Immature natural killer cell (primary cell): Measurements from ENCODE around the gene POU3F1. TPM values are rescaled to one million over a fixed set of nuclear protein-coding genes. Genes with fewer than 3 reads are reported as not detected.

Experiments
- DNase-seq, 3 donors: peaks; one replicate each; pipeline ENCODE4 v3.0.0; 2022; ENCODE audit warnings: mixed read lengths in 1 of 3
- H3K27ac Mint-ChIP-seq, 6 donors: one replicate each; pipeline ENCODE4 v1.8.0; 2020; ENCODE audit warnings: mixed read lengths in 6 of 6, mild to moderate bottlenecking in 5 of 6, inconsistent platforms in 4 of 6, moderate library complexity in 3 of 6
- H3K27me3 Mint-ChIP-seq, 3 donors: one replicate each; pipeline ENCODE4 v1.8.0; 2020 to 2021; ENCODE audit warnings: low read depth in 3 of 3, mild to moderate bottlenecking in 3 of 3, mixed read lengths in 3 of 3, moderate library complexity in 3 of 3, inconsistent platforms in 1 of 3
- H3K36me3 Mint-ChIP-seq, 3 donors: one replicate each; pipeline ENCODE4 v1.8.0; 2020; ENCODE audit warnings: mixed read lengths in 3 of 3, inconsistent platforms in 2 of 3, mild to moderate bottlenecking in 2 of 3
- H3K4me1 Mint-ChIP-seq, 2 donors: one replicate each; pipeline ENCODE4 v1.8.0; 2020; ENCODE audit warnings: inconsistent platforms in 2 of 2, mild to moderate bottlenecking in 2 of 2, mixed read lengths in 2 of 2, moderate library complexity in 1 of 2
- H3K4me3 Mint-ChIP-seq, 5 donors: one replicate each; pipeline ENCODE4 v1.8.0; 2020; ENCODE audit warnings: mild to moderate bottlenecking in 5 of 5, mixed read lengths in 5 of 5, inconsistent platforms in 3 of 5, moderate library complexity in 3 of 5
- H3K9me3 Mint-ChIP-seq, 6 donors: one replicate each; pipeline ENCODE4 v1.8.0; 2020; ENCODE audit warnings: mild to moderate bottlenecking in 6 of 6, mixed read lengths in 6 of 6, inconsistent platforms in 4 of 6, moderate library complexity in 3 of 6
- polyA plus RNA-seq, 3 donors: library from polyadenylated mRNA; unstranded; fragments of 300-500 nt; fragmentation: Illumina TruSeq; gene quantifications; one replicate each; pipeline ENCODE4 v1.2.3, GENCODE V29; 2021

POU3F1 gene
- polyA plus RNA-seq, 3 donors from 2014 or later, result 0.14 to 0.43 TPM; not detected in 1

GRCh38 chr1:38006008-38006828 lies 40.4 kb downstream of the POU3F1 start:
- H3K27ac Mint-ChIP-seq, result peak overlapping the region; percentile 90 to 96 (median 92)

GRCh38 chr1:38005195-38006007 lies 41.2 kb downstream of the POU3F1 start, which contains the start of gene FHL3:
Gene FHL3 (minus strand): TSS chr1:38005514. CDS start chr1:37999412, 6,102 bp downstream.
- H3K36me3 Mint-ChIP-seq, result peaks cover 0 to 3% (median 0%) of the 10 kb centered on the region in 3 donors
- peaks cover 77% of the 10 kb centered on the region in 2 donors for H3K4me1 Mint-ChIP-seq
- peaks cover 1 to 7% (median 2%) of the 10 kb centered on the region in 3 donors for H3K27me3 Mint-ChIP-seq
- peak within 1 kb of the TSS; percentile 92 to 97 (median 94) for H3K4me3 Mint-ChIP-seq
- DNase-seq, result peak in 2 of 3 donors; percentile 48
- peak within 1 kb of the TSS; percentile 90 to 96 (median 96) for H3K27ac Mint-ChIP-seq
- no peaks in the 10 kb centered on the region for H3K9me3 Mint-ChIP-seq

More at GRCh38 chr1:38006008-38006828, 40.4 kb downstream of the POU3F1 start:
- Mint-ChIP-seq H3K4me1 (peaks cover 77% of the 10 kb centered on the region in 2 donors), H3K9me3 (no peaks in the 10 kb centered on the region), H3K36me3 (peaks cover 0 to 3% (median 0%) of the 10 kb centered on the region in 3 donors), H3K27me3 (peaks cover 1 to 7% (median 2%) of the 10 kb centered on the region in 3 donors), H3K4me3 (peak overlapping the region; percentile 74 to 85 (median 82))
- peak; percentile 53 to 57 (median 57) for DNase-seq

- no peaks in the 10 kb centered on the region for H3K9me3 Mint-ChIP-seq
- H3K4me1 Mint-ChIP-seq, result peaks cover 77% of the 10 kb centered on the region in 2 donors
- H3K27me3 Mint-ChIP-seq, result peaks cover 1 to 5% (median 2%) of the 10 kb centered on the region in 3 donors
- peak in 1 of 3 donors; percentile 41 for DNase-seq
- H3K27ac Mint-ChIP-seq, result peak overlapping the region; percentile 85 to 96 (median 94)
- H3K4me3 Mint-ChIP-seq, result peak overlapping the region; percentile 92 to 97 (median 94)
- peaks cover 0 to 3% (median 0%) of the 10 kb centered on the region in 3 donors for H3K36me3 Mint-ChIP-seq
Measured at GRCh38 chr1:38004284-38005108, 42.1 kb downstream of the POU3F1 start.

DNA sequence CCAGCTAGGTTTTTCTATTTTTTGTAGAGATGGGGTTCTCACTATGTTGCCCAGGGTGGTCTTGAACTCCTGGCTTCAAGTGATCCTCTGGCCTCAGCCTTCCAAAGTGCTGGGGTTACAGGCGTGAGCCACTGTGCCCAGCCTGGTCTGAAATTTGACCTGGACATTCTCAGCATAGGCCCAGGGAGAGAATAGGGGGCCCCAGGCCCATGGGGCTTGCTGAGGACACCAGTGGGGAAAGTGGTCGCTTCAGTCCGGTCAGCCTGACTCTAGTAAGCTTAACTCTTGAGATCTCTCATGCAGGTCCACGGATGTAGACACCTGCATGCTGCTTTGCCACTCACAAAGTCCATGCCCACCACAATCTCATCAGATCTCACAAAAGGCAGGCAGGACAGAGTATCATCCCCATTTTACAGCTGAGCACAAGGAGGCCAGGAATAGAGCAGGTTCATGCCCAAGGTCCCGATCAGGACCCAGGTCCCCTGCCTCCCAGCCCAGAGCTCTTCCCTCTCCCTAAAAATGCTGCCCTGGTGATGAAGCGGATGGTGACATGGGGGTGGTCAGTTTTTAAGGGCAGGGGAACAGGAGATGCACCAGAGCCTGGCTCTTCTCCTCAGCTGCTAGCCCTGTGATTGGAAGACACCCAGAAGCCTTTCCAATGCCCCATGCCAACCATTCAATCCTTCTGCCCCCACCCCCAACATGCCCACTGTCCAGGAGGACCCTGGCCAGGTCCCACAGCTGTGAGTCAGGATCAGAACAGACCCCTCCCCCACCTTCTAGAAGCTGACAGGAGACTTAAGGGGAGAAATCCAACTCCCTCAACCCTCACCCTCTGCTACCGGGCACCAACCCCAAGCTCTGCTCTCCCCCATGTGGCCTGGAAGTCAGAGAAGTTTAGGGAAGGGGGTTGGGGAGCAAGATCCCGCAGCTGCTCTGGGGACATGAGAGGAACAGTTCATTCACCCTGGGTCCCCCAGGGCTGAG lies 43.0 kb downstream of the POU3F1 start:
- Mint-ChIP-seq H3K27me3 (peaks cover 1 to 7% (median 2%) of the 10 kb centered on the region in 3 donors), H3K9me3 (no peaks in the 10 kb centered on the region), H3K4me1 (peaks cover 77% of the 10 kb centered on the region in 2 donors), H3K36me3 (peaks cover 2 to 5% (median 3%) of the 10 kb centered on the region in 3 donors), H3K4me3 (peak overlapping the region; percentile 92 to 97 (median 94)), H3K27ac (peak overlapping the region; percentile 85 to 96 (median 94))
- no peak for DNase-seq

GRCh38 chr1:38000529-38001455 lies 45.8 kb downstream of the POU3F1 start:
- H3K4me1 Mint-ChIP-seq, result peaks cover 63 to 69% of the 10 kb centered on the region in 2 donors
- H3K4me3 Mint-ChIP-seq, result peak overlapping the region; percentile 56 to 84 (median 66)
- peak overlapping the region; percentile 86 to 96 (median 94) for H3K27ac Mint-ChIP-seq
- H3K27me3 Mint-ChIP-seq, result peaks cover 0 to 9% (median 0%) of the 10 kb centered on the region in 3 donors
- H3K36me3 Mint-ChIP-seq, result peaks cover 9 to 13% (median 10%) of the 10 kb centered on the region in 3 donors
- DNase-seq, result peak; percentile 37 to 51 (median 50)
- H3K9me3 Mint-ChIP-seq, result no peaks in the 10 kb centered on the region

GRCh38 chr1:38000233-38000528 lies 46.4 kb downstream of the POU3F1 start:
- peaks cover 66 to 71% of the 10 kb centered on the region in 2 donors for H3K4me1 Mint-ChIP-seq
- peaks cover 10 to 15% (median 12%) of the 10 kb centered on the region in 3 donors for H3K36me3 Mint-ChIP-seq
- H3K27me3 Mint-ChIP-seq, result peaks cover 0 to 9% (median 0%) of the 10 kb centered on the region in 3 donors
- peak overlapping the region; percentile 86 to 96 (median 94) for H3K27ac Mint-ChIP-seq
- no peaks in the 10 kb centered on the region for H3K9me3 Mint-ChIP-seq
- DNase-seq, result no peak
- H3K4me3 Mint-ChIP-seq, result peak overlapping the region; percentile 56 to 84 (median 66)

DNA sequence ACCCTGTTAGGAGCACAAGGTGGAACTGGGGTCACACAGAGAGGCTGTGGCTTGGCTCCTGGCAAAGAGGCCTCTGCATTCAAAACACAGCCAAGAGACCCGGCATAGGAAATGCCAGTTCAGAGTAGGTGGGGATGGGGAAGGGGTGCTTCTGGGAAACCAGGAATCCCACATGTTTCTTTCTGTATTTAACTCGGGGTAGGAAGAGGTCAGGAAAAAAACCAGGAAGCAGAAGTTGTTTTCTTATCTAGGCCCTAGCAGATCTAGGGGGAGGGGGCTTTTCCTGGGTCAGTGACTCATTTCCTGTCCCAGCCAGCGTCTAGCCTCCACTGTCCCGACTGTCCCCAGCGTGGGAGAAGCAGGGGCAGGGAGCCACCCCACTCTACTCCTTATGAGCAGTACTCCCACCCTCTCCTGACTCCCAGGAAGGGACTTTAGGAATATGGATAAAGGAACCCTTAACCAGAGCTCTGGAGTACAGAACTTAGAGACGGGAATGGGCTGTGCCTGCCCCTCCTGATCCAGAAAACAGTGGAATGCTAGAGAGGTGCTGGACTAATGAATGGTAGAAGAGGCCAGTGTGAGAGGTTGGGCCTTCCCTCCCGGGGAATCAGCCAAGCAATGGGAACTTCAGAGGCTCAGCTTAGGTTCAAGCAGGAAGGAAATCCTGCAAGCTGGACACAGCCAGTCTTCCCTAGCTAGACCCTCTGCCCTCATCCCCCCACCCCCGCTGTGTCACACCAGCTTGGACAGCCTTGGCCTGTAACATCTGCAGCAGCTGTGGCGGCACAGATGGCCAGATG lies 47.0 kb downstream of the POU3F1 start:
- H3K27me3 Mint-ChIP-seq, result peaks cover 0 to 7% (median 0%) of the 10 kb centered on the region in 3 donors
- H3K9me3 Mint-ChIP-seq, result no peaks in the 10 kb centered on the region
- H3K36me3 Mint-ChIP-seq, result peaks cover 15 to 20% (median 17%) of the 10 kb centered on the region in 3 donors
- H3K4me1 Mint-ChIP-seq, result peaks cover 70 to 73% of the 10 kb centered on the region in 2 donors
- peak overlapping the region; percentile 86 to 96 (median 94) for H3K27ac Mint-ChIP-seq
- peak in 1 of 3 donors; percentile 37 for DNase-seq
- H3K4me3 Mint-ChIP-seq, result peak overlapping the region; percentile 56 to 84 (median 69)

DNA sequence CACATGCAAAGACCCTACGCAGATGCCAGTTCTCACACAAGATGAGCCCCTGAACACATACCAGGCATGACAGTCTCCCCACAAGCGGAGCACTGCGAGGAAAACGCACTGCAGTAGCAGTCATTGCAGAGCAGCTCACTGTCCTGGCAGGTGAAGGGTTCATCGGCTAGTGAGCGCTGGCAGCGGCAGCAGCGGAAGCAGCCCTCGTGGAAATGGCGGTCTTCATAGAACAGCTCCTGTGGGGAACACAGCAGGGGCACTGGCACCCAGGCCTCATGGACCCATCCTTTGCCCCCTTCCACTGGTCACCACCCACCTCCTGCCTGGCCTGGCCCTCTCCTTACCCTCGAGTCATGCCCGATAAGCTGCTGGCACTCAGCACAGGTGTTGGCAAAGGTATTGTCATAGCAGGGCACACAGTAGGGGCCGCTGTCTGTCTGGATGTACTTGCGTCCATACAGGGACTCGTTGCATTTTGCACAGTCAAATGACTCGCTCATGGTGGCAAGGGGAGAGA lies 47.6 kb downstream of the POU3F1 start:
- Mint-ChIP-seq H3K36me3 (peaks cover 14 to 20% (median 15%) of the 10 kb centered on the region in 3 donors), H3K9me3 (no peaks in the 10 kb centered on the region), H3K4me3 (peak overlapping the region; percentile 56 to 84 (median 69)), H3K27ac (peak overlapping the region; percentile 86 to 96 (median 94)), H3K27me3 (peaks cover 0 to 7% (median 0%) of the 10 kb centered on the region in 3 donors), H3K4me1 (peaks cover 70 to 72% of the 10 kb centered on the region in 2 donors)
- no peak for DNase-seq

DNA sequence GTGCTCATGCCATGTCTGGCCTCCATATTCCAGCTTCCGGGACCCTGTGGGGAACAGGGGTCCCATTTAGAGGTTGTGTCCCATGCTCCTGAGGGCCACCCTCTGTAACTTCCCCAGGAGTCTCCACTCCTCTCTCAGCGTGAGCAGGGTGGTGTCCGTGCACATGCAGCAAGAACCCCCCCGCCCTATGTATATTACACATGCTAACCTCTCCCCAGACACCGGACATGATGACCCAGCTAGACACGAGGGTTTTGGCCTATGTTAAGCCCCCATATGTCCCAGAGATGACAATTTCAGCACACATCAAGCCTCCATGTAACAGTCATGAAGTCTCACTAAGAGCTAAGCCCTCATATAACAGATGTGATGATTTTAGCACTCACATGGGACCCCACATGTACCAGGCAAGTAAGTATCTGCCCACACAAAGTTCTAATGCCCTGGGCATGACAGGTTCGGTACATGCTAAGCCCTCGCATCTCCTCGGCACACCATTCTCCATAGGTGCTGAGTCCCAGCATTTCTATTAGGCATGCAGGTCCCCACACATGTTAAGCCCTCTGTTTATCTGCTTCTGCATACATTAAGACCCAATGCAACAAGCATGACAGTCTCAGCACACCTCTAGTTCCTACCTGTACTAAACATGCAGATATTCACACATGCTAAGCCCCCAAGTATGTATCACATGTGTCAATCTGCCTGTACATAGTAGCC lies 48.3 kb downstream of the POU3F1 start:
- peak overlapping the region in 3 of 5 donors; percentile 17 to 84 (median 36) for H3K4me3 Mint-ChIP-seq
- no peak for DNase-seq
- peaks cover 0 to 4% (median 0%) of the 10 kb centered on the region in 3 donors for H3K27me3 Mint-ChIP-seq
- H3K36me3 Mint-ChIP-seq, result peaks cover 14 to 20% (median 15%) of the 10 kb centered on the region in 3 donors
- H3K4me1 Mint-ChIP-seq, result peaks cover 64% of the 10 kb centered on the region in 2 donors
- no peaks in the 10 kb centered on the region for H3K9me3 Mint-ChIP-seq
- peak overlapping the region; percentile 59 to 96 (median 90) for H3K27ac Mint-ChIP-seq
